Measurements from ENCODE around the gene ARHGAP32. TPM values are rescaled to one million over a fixed set of nuclear protein-coding genes. Genes with fewer than 3 reads are reported as not detected.

Gene ARHGAP32
- 41.7 and 48.0 TPM in 2 replicates for total RNA-seq

GRCh38 chr11:129192150-129192549, at the start of gene ARHGAP32:
ARHGAP32 (minus strand) TSS chr11:129192325; CDS start chr11:129192198, 127 bp downstream.

GRCh38 chr11:128942817-128943427, 249.2 kb downstream of the ARHGAP32 start, which contains the start of gene TP53AIP1:
TP53AIP1 (minus strand) TSS chr11:128942871; CDS start chr11:128937818, 5,053 bp downstream.

Other genes starting within 250 kb of the ARHGAP32 start
- 1.6 and 2.7 TPM in 2 replicates for gene TP53AIP1, start 249.5 kb downstream of the ARHGAP32 start, total RNA-seq
- gene BARX2, start 183.5 kb upstream of the ARHGAP32 start, total RNA-seq, result 2.7 and 4.1 TPM in 2 replicates